ENCODE data around the gene CDC20. TPM values are rescaled to one million over a fixed set of nuclear protein-coding genes. Genes with fewer than 3 reads are reported as not detected.
A peak's percentile ranks its signal among the peaks of the same experiment; 100 is the strongest.

CDC20 gene
- total and polyA plus RNA-seq, 2 of the 8 experiments (the other 6 are each of a cell fraction or from before 2014, with no cell fraction given) = 214 to 221 TPM

DNA sequence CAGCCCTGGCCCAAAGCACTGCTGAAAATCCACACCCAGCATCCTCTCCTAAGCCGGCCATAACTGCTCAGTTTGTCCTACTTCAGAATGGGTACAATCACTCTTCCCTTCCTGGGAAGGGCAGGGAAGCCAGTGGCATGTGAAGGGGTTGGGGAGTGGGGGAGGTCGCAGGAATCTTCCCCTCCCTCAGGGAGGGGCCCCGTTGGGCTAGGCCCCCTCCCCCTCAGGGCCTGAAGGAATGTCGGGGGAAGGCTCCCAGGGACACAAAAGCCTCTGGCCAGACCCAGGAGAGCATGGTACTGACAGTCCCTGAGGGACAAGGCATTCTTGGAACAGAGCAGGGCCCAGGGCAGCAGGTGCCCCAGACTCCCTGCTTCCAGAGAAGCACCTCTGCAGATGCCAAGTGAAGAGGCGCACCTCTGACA is 7.8 kb downstream of the CDC20 start (continued):
- TF ChIP-seq CHD7 (IDR thresholded peaks at IDR 0.05; ENCODE audit: insufficient replicate concordance, low read length) = no peak
- no peak for TF ChIP-seq ZNF274 (IDR thresholded peaks at IDR 0.05; ENCODE audit: borderline replicate concordance, extremely low read depth, low read length)
- no peak for TF ChIP-seq PHF8 (conservative IDR thresholded peaks at IDR 0.05; ENCODE audit: low read depth, low read length)
- TF ChIP-seq TEAD4 (IDR thresholded peaks at IDR 0.05; ENCODE audit: low read depth, low read length) = 0 out of 2 replicates have a peak, but pooled peaks have one; percentile 16
- no peak for TF ChIP-seq SIN3A (conservative IDR thresholded peaks at IDR 0.05 in 1 of 2, IDR thresholded peaks at IDR 0.05 in 1 of 2; ENCODE audit: low read depth in 1 of 2, low read length in 2 of 2)
- no peak for TF ChIP-seq KDM5A (IDR thresholded peaks at IDR 0.05; ENCODE audit: low read length)
- TF ChIP-seq POU5F1 (IDR thresholded peaks at IDR 0.05; ENCODE audit: low read depth, low read length) = no peak

All from H1 (cell line).